Subcutaneous abdominal adipose tissue (tissue), 5 donors: Measurements from ENCODE around the gene IQCK.
A peak's percentile ranks its signal among the peaks of the same experiment; 100 is the strongest.

Experiments used
- H3K27ac ChIP-seq: one replicate; pipeline ENCODE4 v1.7.0; 2013; ENCODE audit warnings: low read depth, mild to moderate bottlenecking, inconsistent platforms, low read length, moderate library complexity
- H3K27me3 ChIP-seq, 5 donors: one replicate each; pipeline ENCODE4 v1.7.0; 2013; ENCODE audit warnings: low read length in 5 of 5, inconsistent platforms in 1 of 5; ENCODE audit not compliant: control insufficient read depth in 5 of 5, insufficient read depth in 4 of 5
- H3K36me3 ChIP-seq, 5 donors: one replicate each; pipeline ENCODE4 v1.7.0; 2013; ENCODE audit warnings: low read length in 5 of 5; ENCODE audit not compliant: control insufficient read depth in 5 of 5, insufficient read depth in 5 of 5
- H3K4me1 ChIP-seq, 5 donors: one replicate each; pipeline ENCODE4 v1.7.0; 2013; ENCODE audit warnings: low read length in 5 of 5, mild to moderate bottlenecking in 3 of 5, moderate library complexity in 1 of 5; ENCODE audit not compliant: control insufficient read depth in 5 of 5, insufficient read depth in 5 of 5
- H3K4me3 ChIP-seq, 5 donors: one replicate each; pipeline ENCODE4 v1.7.0; 2013; ENCODE audit warnings: low read length in 5 of 5, low read depth in 1 of 5
- H3K9ac ChIP-seq, 5 donors: one replicate each; pipeline ENCODE4 v1.7.0; 2013; ENCODE audit warnings: low read length in 5 of 5, mild to moderate bottlenecking in 4 of 5, moderate library complexity in 3 of 5
- H3K9me3 ChIP-seq, 5 donors: one replicate each; pipeline ENCODE4 v1.7.0; 2013; ENCODE audit warnings: low read length in 5 of 5; ENCODE audit not compliant: control insufficient read depth in 5 of 5
- donor health status: healthy.
- donor health status: healthy.
- donor health status: healthy.
- donor health status: healthy.
- donor health status: healthy.

IQCK gene

GRCh38 chr16:19894586-19894985, 176.5 kb downstream of the IQCK start:
- Histone ChIP-seq H3K36me3 (no peaks in the 10 kb centered on the region), H3K9me3 (peaks cover 0 to 6% (median 3%) of the 10 kb centered on the region in 5 donors), H3K27ac (no peak overlapping the region), H3K4me3 (no peak overlapping the region), H3K9ac (no peak overlapping the region), H3K4me1 (peaks cover 0 to 3% (median 0%) of the 10 kb centered on the region in 5 donors), H3K27me3 (peaks cover 0 to 16% (median 8%) of the 10 kb centered on the region in 5 donors)

- H3K4me1 ChIP-seq = peaks cover 0 to 3% (median 0%) of the 10 kb centered on the region in 5 donors
- peaks cover 0 to 16% (median 8%) of the 10 kb centered on the region in 5 donors for H3K27me3 ChIP-seq
- H3K4me3 ChIP-seq = no peak overlapping the region
- no peak overlapping the region for H3K27ac ChIP-seq
- no peaks in the 10 kb centered on the region for H3K36me3 ChIP-seq
- no peak overlapping the region for H3K9ac ChIP-seq
- no peaks in the 10 kb centered on the region for H3K9me3 ChIP-seq
Observed at GRCh38 chr16:19896951-19897350, 178.9 kb downstream of the IQCK start.

- peaks cover 0 to 3% (median 0%) of the 10 kb centered on the region in 5 donors for H3K4me1 ChIP-seq
- no peaks in the 10 kb centered on the region for H3K36me3 ChIP-seq
- H3K27me3 ChIP-seq = peaks cover 0 to 14% (median 8%) of the 10 kb centered on the region in 5 donors
- no peak overlapping the region for H3K4me3 ChIP-seq
- no peak overlapping the region for H3K27ac ChIP-seq
- no peaks in the 10 kb centered on the region for H3K9me3 ChIP-seq
- no peak overlapping the region for H3K9ac ChIP-seq
Observed at GRCh38 chr16:19898166-19898565, 180.1 kb downstream of the IQCK start.

- H3K36me3 ChIP-seq = no peaks in the 10 kb centered on the region
- H3K27ac ChIP-seq = no peak overlapping the region
- H3K4me1 ChIP-seq = peaks cover 0 to 3% (median 0%) of the 10 kb centered on the region in 5 donors
- H3K9ac ChIP-seq = no peak overlapping the region
- H3K9me3 ChIP-seq = no peaks in the 10 kb centered on the region
- H3K27me3 ChIP-seq = peaks cover 0 to 14% (median 8%) of the 10 kb centered on the region in 5 donors
- no peak overlapping the region for H3K4me3 ChIP-seq
Observed at GRCh38 chr16:19898924-19899604, 181.0 kb downstream of the IQCK start.

- H3K4me3 ChIP-seq = no peak overlapping the region
- no peaks in the 10 kb centered on the region for H3K36me3 ChIP-seq
- no peak overlapping the region for H3K27ac ChIP-seq
- H3K9me3 ChIP-seq = no peaks in the 10 kb centered on the region
- peaks cover 0 to 14% (median 8%) of the 10 kb centered on the region in 5 donors for H3K27me3 ChIP-seq
- no peak overlapping the region for H3K9ac ChIP-seq
- peaks cover 0 to 3% (median 0%) of the 10 kb centered on the region in 5 donors for H3K4me1 ChIP-seq
Observed at GRCh38 chr16:19899605-19899955, 181.5 kb downstream of the IQCK start.

GRCh38 chr16:19901164-19901563, 183.1 kb downstream of the IQCK start:
- H3K36me3 ChIP-seq = no peaks in the 10 kb centered on the region
- H3K4me3 ChIP-seq = no peak overlapping the region
- H3K27me3 ChIP-seq = peaks cover 0 to 14% (median 8%) of the 10 kb centered on the region in 5 donors
- H3K9me3 ChIP-seq = no peaks in the 10 kb centered on the region
- no peak overlapping the region for H3K27ac ChIP-seq
- peaks cover 0 to 3% (median 0%) of the 10 kb centered on the region in 5 donors for H3K4me1 ChIP-seq
- no peak overlapping the region for H3K9ac ChIP-seq

- Histone ChIP-seq H3K27ac (no peak overlapping the region), H3K4me1 (peaks cover 0 to 4% (median 3%) of the 10 kb centered on the region in 5 donors), H3K27me3 (peaks cover 0 to 10% (median 6%) of the 10 kb centered on the region in 5 donors), H3K9ac (no peak overlapping the region), H3K4me3 (peak overlapping the region in 3 of 5 donors; percentile 19 to 22 (median 20)), H3K9me3 (no peaks in the 10 kb centered on the region), H3K36me3 (no peaks in the 10 kb centered on the region)
Observed at GRCh38 chr16:19907161-19907992, 189.3 kb downstream of the IQCK start.
